ENCODE measurements around the gene TSPAN3. TPM values are rescaled to one million over a fixed set of nuclear protein-coding genes. Genes with fewer than 3 reads are reported as not detected.

TSPAN3 gene
- total RNA-seq, 4 donors from 2014 or later, result 330 to 637 (median 593) TPM

- Histone ChIP-seq H3K27ac (no peak overlapping the region), H3K4me1 (no peaks in the 10 kb centered on the region), H3K9me3 (no peaks in the 10 kb centered on the region), H3K4me3 (replicated peaks in 1 of 3) (no peak overlapping the region), H3K27me3 (no peaks in the 10 kb centered on the region), H3K36me3 (no peaks in the 10 kb centered on the region)
- 72 to 82% methylated on average over 10 to 13 of the region's 14 CpGs for WGBS, 2 donors
- intact Hi-C loops (cut with DNase I), result no loop called here
- TF ChIP-seq CTCF (IDR thresholded peaks at IDR 0.05) (no peak), POLR2A (IDR thresholded peaks at IDR 0.05) (no peak)
- no peak for DNase-seq
These were observed 74.1 kb downstream of the TSPAN3 start for GRCh38 chr15:76996526-76997401.

DNA sequence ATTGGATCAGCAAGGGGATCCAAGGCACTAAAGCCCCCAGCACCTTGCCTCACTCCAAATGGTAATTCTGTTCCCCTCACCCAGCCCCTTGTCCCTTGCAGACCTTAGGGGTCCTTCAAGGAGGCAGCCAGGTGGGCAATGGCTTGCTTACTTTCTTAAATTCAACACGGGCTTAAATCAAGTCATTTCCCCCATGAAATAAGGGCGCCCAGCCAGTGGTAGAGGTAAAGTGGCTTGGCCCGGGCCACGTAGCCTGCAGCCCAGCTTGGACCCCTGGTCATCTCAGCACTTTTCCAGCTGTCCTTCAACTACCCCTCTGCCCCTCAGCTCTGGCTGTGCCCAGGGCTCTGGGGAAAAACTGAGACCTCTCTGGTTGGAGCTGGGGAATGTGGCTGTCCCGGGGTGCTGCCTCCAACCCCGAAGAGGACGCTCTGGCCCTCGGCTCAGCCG lies 74.8 kb downstream of the TSPAN3 start:
- H3K4me3 ChIP-seq (replicated peaks in 1 of 3), result no peak overlapping the region

DNA sequence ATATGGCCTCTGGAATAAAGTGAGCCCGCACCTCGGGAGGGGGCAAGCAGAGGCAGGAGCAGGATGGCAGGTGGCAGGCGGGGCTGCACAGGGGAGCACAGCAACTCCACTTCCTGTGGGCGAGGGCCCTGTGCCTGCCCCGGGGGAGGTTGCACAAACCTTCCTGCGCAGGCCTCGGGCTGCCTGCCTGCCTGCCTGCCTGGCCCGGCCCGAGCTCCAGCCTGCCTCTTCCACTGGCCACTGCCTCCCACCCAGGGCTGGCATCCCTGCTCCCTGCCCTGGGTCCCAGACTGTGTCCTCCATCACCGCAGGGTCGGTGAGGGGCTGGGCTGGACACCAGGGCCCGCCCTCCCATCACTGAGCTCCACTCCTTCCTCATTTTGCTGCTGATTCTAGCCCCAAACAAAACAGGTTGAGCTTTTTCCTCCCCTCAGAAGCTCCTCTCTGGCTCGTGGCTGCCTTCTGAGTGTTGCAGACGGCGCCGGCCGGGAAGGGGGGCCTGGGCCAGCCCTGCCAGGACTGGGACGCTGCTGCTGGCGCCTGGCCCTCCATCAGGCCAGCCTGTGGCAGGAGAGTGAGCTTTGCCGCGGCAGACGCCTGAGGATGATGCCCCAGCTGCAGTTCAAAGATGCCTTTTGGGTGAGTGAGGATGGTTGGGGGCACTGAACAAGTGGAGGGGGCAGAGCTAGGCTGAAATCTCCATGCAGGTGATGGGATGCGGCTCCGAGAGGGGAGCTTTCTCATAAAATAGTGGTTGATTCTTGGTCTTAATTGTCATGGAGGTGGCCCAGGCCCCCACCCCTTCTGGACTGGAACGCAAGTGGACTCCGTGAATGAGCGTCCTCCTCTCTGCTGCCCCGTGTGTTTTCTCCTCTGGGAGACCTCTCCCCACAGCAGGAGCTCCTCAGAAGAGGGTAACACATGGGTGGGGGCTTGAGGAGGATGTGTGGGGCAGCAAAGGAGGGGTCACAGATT lies 75.7 kb downstream of the TSPAN3 start, which contains the start of gene PSTPIP1:
PSTPIP1 (plus strand) TSS at position 156 of the 975 bp plus-strand sequence; CDS start at position 604, 448 bp downstream.
- 39 to 55% methylated on average over 21 to 27 of the region's 28 CpGs for WGBS, 2 donors
- intact Hi-C loops (cut with DNase I), result no loop called here
- no peak within 1 kb of the TSS for H3K4me3 ChIP-seq (replicated peaks in 1 of 3)
- no peak for DNase-seq
- no peaks in the 10 kb centered on the region for H3K27me3 ChIP-seq
- H3K27ac ChIP-seq, result no peak within 1 kb of the TSS
- H3K9me3 ChIP-seq, result no peaks in the 10 kb centered on the region
- no peaks in the 10 kb centered on the region for H3K36me3 ChIP-seq
- no peak for TF ChIP-seq CTCF (IDR thresholded peaks at IDR 0.05)
- no peak for TF ChIP-seq POLR2A (IDR thresholded peaks at IDR 0.05)
- no peaks in the 10 kb centered on the region for H3K4me1 ChIP-seq

More for the DNA sequence above, 74.8 kb downstream of the TSPAN3 start:
- Histone ChIP-seq H3K27me3 (no peaks in the 10 kb centered on the region), H3K27ac (no peak overlapping the region), H3K36me3 (no peaks in the 10 kb centered on the region), H3K9me3 (no peaks in the 10 kb centered on the region), H3K4me1 (no peaks in the 10 kb centered on the region)
- no peak for TF ChIP-seq POLR2A (IDR thresholded peaks at IDR 0.05)
- TF ChIP-seq CTCF (IDR thresholded peaks at IDR 0.05), result no peak
- WGBS, 2 donors, result 57 to 66% methylated on average over 8 to 9 of the region's 9 CpGs
- intact Hi-C loops (cut with DNase I), result no loop called here
- no peak for DNase-seq

- Histone ChIP-seq H3K27me3 (no peaks in the 10 kb centered on the region), H3K4me3 (replicated peaks in 1 of 3) (no peak overlapping the region), H3K9me3 (no peaks in the 10 kb centered on the region), H3K36me3 (no peaks in the 10 kb centered on the region), H3K27ac (no peak overlapping the region), H3K4me1 (no peaks in the 10 kb centered on the region)
- DNase-seq, result no peak
- TF ChIP-seq CTCF (IDR thresholded peaks at IDR 0.05) (no peak), POLR2A (IDR thresholded peaks at IDR 0.05) (no peak)
- 95% methylated on average over 6 of the region's 6 CpGs for WGBS, 2 donors
- intact Hi-C loops (cut with DNase I), result no loop called here
These were observed 76.4 kb downstream of the TSPAN3 start for GRCh38 chr15:76994496-76994895.
